Astrocyte of the cerebellum (primary cell): ENCODE measurements around the gene ABCC3.

ENCODE experiments used
- DNase-seq: peaks from one replicate; pipeline ENCODE4 v3.0.0-alpha.2; 2011; ENCODE audit warnings: low read depth
- H3K4me3 ChIP-seq: 2 replicates; pipeline ENCODE4 v1.5.1; 2011; ENCODE audit warnings: mild to moderate bottlenecking, low read depth, low read length, moderate library complexity
- in situ Hi-C: cut with HindIII; loops from 2 replicates; pipeline ENCODE4 v1.10.0; 2017; ENCODE audit warnings: low sequenced_read_pairs
- TF ChIP-seq, protein P1 (sequence below): IDR thresholded peaks from 2 replicates; pipeline ENCODE4 v1.5.1; 2012; ENCODE audit warnings: low read length, low read depth, moderate library complexity, mild to moderate bottlenecking; ENCODE audit errors: missing control alignments

Gene ABCC3

DNA sequence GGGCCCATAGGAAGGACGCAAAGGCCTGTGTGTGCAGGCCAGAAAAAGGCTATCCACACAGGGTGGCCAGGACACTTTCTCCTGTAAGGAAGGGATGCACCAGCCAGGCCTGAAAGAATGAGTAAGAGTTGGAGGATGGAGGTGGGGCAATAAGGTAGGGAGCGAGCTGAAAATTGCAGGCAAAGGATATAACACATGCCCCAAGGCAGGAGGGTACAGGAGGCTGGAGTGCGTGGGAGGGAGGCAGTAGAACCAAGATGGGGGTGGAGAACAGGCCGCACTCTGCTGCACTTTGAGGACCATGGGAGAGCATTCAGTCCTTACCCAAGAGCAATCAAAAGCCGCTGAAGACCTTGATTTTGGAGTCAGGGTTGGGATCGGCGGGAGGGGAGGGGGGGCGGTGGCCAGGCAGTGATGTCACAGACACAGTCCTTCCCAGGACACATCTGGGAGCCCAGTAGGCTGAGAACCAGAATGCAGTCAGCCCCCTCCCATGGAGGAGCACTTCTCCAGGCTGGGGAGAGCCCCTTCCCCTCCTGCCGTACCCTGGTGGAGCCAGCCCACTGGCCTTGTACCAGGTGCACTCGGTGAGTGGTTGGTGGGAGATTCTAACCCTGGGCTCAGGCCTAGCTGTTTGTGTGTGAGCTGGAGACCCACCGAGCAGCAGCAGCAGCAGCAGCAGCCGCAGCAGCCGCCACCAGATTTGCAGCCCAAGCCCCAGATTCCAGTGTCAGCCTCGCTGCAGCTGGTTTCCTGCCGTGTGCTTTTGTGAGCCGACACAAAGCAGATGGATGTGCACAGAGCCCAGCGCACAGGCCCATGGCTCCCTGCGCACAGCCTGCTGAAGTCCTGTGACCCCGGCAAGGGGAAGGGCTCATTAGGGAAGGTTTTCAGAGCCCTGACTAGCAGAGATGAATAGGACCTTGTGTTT, 55.5 kb downstream of the ABCC3 start:
- in situ Hi-C loops, result loop anchor here (5.0 kb wide), 1 partner anchor 63 kb away; no protein-coding TSS in a partner anchor
- H3K4me3 ChIP-seq, result no peak overlapping the region
- TF ChIP-seq, protein P1, sequence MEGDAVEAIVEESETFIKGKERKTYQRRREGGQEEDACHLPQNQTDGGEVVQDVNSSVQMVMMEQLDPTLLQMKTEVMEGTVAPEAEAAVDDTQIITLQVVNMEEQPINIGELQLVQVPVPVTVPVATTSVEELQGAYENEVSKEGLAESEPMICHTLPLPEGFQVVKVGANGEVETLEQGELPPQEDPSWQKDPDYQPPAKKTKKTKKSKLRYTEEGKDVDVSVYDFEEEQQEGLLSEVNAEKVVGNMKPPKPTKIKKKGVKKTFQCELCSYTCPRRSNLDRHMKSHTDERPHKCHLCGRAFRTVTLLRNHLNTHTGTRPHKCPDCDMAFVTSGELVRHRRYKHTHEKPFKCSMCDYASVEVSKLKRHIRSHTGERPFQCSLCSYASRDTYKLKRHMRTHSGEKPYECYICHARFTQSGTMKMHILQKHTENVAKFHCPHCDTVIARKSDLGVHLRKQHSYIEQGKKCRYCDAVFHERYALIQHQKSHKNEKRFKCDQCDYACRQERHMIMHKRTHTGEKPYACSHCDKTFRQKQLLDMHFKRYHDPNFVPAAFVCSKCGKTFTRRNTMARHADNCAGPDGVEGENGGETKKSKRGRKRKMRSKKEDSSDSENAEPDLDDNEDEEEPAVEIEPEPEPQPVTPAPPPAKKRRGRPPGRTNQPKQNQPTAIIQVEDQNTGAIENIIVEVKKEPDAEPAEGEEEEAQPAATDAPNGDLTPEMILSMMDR, result no peak
- no peak for DNase-seq

DNA sequence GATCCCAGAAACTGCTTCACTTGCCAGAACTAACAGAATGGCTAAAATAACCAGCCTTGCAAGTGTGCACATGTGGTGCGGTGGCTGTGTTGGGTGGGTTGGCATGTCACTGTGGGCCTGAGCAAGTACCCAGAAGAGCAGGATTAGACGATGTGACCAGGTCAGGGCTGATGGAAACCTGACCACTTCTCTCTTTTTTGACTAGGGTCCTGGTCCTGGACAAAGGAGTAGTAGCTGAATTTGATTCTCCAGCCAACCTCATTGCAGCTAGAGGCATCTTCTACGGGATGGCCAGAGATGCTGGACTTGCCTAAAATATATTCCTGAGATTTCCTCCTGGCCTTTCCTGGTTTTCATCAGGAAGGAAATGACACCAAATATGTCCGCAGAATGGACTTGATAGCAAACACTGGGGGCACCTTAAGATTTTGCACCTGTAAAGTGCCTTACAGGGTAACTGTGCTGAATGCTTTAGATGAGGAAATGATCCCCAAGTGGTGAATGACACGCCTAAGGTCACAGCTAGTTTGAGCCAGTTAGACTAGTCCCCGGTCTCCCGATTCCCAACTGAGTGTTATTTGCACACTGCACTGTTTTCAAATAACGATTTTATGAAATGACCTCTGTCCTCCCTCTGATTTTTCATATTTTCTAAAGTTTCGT, 56.3 kb downstream of the ABCC3 start:
- DNase-seq, result no peak
- TF ChIP-seq, protein P1, result no peak
- in situ Hi-C loops, result loop anchor here (5.0 kb wide), 1 partner anchor 64 kb away; no protein-coding TSS in a partner anchor
- H3K4me3 ChIP-seq, result no peak overlapping the region

DNA sequence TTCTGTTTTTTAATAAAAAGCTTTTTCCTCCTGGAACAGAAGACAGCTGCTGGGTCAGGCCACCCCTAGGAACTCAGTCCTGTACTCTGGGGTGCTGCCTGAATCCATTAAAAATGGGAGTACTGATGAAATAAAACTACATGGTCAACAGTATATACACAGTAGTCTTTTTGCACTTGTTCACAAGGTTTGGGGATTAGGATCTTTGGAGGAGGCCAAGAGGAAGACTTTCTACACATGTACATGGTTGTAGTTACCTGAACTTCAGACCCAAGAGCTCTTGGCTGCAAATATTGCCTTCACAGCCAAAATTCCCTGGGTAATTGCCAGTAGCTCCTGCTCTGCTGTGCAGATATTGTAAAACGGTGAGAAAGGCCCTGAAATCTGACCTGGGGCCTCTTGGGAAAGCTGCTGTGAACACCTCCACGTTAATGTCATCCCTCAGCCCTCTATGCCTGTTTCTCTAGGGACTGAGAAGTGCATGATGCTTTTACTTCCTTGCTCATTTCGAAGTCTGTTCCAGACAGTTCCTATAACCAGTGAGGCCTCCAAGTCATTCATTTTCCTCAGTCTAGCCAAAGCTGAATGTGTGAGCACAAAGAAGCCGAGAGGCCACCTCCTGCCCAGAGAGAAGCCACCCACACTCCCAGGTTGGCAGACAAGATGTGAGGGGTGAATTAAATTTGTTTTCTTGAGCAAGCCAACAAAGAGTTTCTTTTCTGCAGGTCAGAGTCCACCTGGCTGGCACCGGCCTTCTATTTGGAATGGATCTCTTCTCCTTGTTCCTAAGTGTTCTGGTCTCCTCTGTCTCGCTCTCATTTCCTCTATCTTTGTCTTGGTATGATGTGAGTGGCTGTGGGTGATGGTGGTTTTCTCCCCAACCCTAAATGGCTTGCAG, 57.1 kb downstream of the ABCC3 start:
- TF ChIP-seq, protein P1, result no peak
- DNase-seq, result no peak
- H3K4me3 ChIP-seq, result no peak overlapping the region
- in situ Hi-C loops, result loop anchor here (5.0 kb wide), 1 partner anchor 64 kb away; no protein-coding TSS in a partner anchor

DNA sequence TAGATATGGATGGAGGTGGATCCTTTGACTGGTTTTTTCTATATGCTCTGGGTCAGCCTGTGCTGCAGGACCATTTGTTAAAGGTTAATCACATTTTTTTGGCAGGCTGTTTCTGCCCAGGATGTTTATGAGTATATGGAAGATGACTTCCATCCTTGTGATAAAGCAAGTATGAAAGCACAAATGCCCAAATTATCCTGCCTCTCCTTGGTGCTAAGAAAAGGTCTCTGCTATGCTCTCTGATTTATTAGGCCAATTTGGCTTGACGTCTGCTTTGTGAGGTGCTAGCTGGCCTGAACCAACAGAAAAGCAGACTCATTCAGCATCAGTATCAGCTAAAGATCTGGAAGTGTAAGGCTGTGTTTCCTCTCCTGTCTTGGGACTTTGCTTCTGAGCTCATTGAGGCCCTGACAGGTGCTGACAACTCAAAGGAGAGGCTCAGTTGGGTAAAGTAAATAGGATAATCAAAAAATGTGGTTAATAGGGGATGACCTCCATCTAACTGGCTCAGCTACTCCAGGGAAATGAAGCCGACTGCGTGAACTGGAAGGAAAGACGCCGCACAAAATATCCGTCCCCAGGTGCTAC, 57.9 kb downstream of the ABCC3 start:
- in situ Hi-C loops, result loop anchor here (5.0 kb wide), 1 partner anchor 65 kb away; no protein-coding TSS in a partner anchor
- no peak overlapping the region for H3K4me3 ChIP-seq
- no peak for DNase-seq
- TF ChIP-seq, protein P1, result no peak

DNA sequence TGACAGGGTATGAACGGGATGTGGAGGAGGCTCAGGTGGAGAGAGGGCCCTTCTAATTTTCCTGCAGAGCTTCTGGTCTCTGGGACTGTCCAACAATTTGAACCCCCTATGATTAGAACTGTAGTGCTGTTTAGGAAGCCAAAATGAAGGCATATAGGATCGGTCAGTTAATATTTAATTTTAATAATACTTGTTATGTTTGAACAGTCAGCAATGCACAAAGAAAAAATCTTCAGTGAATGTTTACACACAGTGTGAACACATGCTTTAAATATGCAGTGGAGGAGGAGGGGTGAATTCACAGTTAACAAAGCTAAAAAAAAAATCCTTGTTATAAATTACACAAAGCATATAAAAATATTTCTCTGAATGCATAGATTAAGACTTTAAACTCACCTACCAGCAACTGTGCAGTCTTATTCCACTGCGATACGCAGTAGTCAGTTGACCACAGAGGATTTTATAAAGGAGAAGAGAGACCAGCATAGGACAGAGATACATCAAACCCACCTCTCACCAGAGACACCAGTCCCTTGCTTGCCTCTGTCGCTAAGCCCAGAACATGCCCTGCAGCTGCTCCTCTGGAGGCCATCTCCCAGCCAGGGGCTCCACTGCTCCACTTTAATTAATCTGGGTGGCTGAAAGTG, 58.5 kb downstream of the ABCC3 start:
- in situ Hi-C loops, result loop anchor here (5.0 kb wide), 1 partner anchor 66 kb away; no protein-coding TSS in a partner anchor
- DNase-seq, result no peak
- TF ChIP-seq, protein P1, result no peak
- H3K4me3 ChIP-seq, result no peak overlapping the region
